Transverse colon (tissue), 4 donors: ENCODE data around the gene CDK5RAP2.

Experiments used
- EP300 ChIP-seq: sonication (generic); formaldehyde crosslinking; IDR thresholded peaks from one replicate; pipeline ENCODE4 v1.6.1; 2017; ENCODE audit warnings: antibody characterized with exemption, low read depth
- POLR2A ChIP-seq: fragments of 450-650 bp; IDR thresholded peaks from one replicate; pipeline ENCODE4 v1.6.1; 2016; ENCODE audit warnings: antibody characterized with exemption, mild to moderate bottlenecking, moderate library complexity
- POLR2AphosphoS5 ChIP-seq, 3 donors: sonication (generic); formaldehyde crosslinking; IDR thresholded peaks; one replicate each; pipeline ENCODE4 v1.6.1; 2016; ENCODE audit warnings: antibody characterized with exemption in 3 of 3
- TF ChIP-seq, protein P1 (sequence below), 5 experiments: fragments of 200-600 bp in 3 of 5; fragments of 450-650 bp in 2 of 5; sonication (generic) in 3 of 5; IDR thresholded peaks; 1 replicate in 2 of 5; 2 replicates in 3 of 5; pipeline ENCODE4 v1.5.1; 2016 to 2017; ENCODE audit warnings: antibody characterized with exemption in 5 of 5, inconsistent platforms in 3 of 5, mild to moderate bottlenecking in 2 of 5, moderate library complexity in 1 of 5

DNA sequence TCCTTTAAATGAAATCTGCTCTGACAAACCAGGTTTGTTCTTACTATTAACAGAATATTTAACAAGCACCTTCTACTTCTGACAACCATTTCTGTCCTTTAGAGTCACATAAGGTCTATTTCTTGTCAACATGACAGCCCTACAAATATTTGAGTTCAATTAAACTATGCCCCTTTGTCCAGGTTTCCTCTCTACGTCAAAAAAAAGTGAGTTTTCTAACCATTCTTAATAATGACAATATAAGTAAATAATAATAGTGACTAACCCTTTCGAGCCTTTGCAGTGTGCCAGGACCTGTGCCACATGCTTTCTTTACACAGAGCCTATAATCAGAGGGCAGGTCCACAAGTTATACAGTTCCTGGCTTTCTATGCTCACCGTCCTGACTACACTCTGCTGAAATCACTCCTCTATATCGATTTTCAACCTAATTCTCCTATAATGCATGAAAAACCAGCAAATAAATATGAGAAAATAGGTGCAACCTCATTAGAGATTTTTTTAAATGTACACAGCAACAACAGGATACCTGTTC lies 115.0 kb downstream of the CDK5RAP2 start:
- TF ChIP-seq, protein P1, sequence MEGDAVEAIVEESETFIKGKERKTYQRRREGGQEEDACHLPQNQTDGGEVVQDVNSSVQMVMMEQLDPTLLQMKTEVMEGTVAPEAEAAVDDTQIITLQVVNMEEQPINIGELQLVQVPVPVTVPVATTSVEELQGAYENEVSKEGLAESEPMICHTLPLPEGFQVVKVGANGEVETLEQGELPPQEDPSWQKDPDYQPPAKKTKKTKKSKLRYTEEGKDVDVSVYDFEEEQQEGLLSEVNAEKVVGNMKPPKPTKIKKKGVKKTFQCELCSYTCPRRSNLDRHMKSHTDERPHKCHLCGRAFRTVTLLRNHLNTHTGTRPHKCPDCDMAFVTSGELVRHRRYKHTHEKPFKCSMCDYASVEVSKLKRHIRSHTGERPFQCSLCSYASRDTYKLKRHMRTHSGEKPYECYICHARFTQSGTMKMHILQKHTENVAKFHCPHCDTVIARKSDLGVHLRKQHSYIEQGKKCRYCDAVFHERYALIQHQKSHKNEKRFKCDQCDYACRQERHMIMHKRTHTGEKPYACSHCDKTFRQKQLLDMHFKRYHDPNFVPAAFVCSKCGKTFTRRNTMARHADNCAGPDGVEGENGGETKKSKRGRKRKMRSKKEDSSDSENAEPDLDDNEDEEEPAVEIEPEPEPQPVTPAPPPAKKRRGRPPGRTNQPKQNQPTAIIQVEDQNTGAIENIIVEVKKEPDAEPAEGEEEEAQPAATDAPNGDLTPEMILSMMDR (IDR thresholded peaks at IDR 0.05): no peak
- no peak for TF ChIP-seq POLR2AphosphoS5 (IDR thresholded peaks at IDR 0.05)
- TF ChIP-seq POLR2A: no peak
- TF ChIP-seq EP300: no peak
